Body of pancreas (tissue), 4 donors: Measurements from ENCODE around the gene PAPOLB.

Experiments used
- POLR2A ChIP-seq, 3 donors: fragments of 450-650 bp; IDR thresholded peaks; one replicate each; pipeline ENCODE4 v1.6.1; 2016; ENCODE audit warnings: antibody characterized with exemption in 3 of 3, mild to moderate bottlenecking in 2 of 3
- TF ChIP-seq, protein P1 (sequence below), 7 experiments: fragments of 450-650 bp in 4 of 7; fragments of 200-600 bp in 3 of 7; sonication (generic) in 3 of 7; IDR thresholded peaks; one replicate each; pipeline ENCODE4 v1.5.1; 2016 to 2019; ENCODE audit warnings: antibody characterized with exemption in 7 of 7

- TF ChIP-seq, protein P1, sequence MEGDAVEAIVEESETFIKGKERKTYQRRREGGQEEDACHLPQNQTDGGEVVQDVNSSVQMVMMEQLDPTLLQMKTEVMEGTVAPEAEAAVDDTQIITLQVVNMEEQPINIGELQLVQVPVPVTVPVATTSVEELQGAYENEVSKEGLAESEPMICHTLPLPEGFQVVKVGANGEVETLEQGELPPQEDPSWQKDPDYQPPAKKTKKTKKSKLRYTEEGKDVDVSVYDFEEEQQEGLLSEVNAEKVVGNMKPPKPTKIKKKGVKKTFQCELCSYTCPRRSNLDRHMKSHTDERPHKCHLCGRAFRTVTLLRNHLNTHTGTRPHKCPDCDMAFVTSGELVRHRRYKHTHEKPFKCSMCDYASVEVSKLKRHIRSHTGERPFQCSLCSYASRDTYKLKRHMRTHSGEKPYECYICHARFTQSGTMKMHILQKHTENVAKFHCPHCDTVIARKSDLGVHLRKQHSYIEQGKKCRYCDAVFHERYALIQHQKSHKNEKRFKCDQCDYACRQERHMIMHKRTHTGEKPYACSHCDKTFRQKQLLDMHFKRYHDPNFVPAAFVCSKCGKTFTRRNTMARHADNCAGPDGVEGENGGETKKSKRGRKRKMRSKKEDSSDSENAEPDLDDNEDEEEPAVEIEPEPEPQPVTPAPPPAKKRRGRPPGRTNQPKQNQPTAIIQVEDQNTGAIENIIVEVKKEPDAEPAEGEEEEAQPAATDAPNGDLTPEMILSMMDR (IDR thresholded peaks at IDR 0.05), result no peak
- no peak for TF ChIP-seq POLR2A (IDR thresholded peaks at IDR 0.05)
These were observed 45.3 kb downstream of the PAPOLB start for GRCh38 chr7:4816419-4817080.
